Neuron (in vitro differentiated cells): ENCODE results near the gene CIBAR2.
"Not testable (repeated sequence)": the region's sequence is repeated elsewhere in the genome, so short reads cannot be mapped to it uniquely, and the experiment has no call there.

Experiments used
- H2AFZ ChIP-seq: one replicate; pipeline ENCODE4 v1.6.1; 2013; ENCODE audit warnings: low read depth, mild to moderate bottlenecking, inconsistent platforms, low read length, moderate library complexity
- H3K27me3 ChIP-seq: one replicate; pipeline ENCODE4 v1.6.1; 2013; ENCODE audit warnings: low read length; ENCODE audit not compliant: insufficient read depth
- H3K36me3 ChIP-seq: one replicate; pipeline ENCODE4 v1.6.1; 2013; ENCODE audit warnings: low read length; ENCODE audit not compliant: insufficient read depth
- H3K4me1 ChIP-seq: one replicate; pipeline ENCODE4 v1.6.1; 2013; ENCODE audit warnings: low read length; ENCODE audit not compliant: insufficient read depth
- H3K4me3 ChIP-seq: 2 replicates; pipeline ENCODE4 v1.5.1; 2013; ENCODE audit warnings: mild to moderate bottlenecking, low read length, moderate library complexity
- H3K9me3 ChIP-seq: one replicate; pipeline ENCODE4 v1.6.1; 2013; ENCODE audit warnings: low read length

Gene CIBAR2

GRCh38 chr16:85062845-85063244 is 49.4 kb downstream of the CIBAR2 start:
- peaks cover 9% of the 10 kb centered on the region for H3K4me1 ChIP-seq
- peaks cover 4% of the 10 kb centered on the region for H3K36me3 ChIP-seq
- H3K4me3 ChIP-seq = no peak overlapping the region
- no peaks in the 10 kb centered on the region for H3K9me3 ChIP-seq
- H3K27me3 ChIP-seq = no peaks in the 10 kb centered on the region
- no peak overlapping the region for H2AFZ ChIP-seq

- Histone ChIP-seq H3K36me3 (peaks cover 3% of the 10 kb centered on the region), H3K4me1 (peaks cover 13% of the 10 kb centered on the region), H3K27me3 (no peaks in the 10 kb centered on the region), H3K4me3 (no peak overlapping the region), H2AFZ (no peak overlapping the region), H3K9me3 (no peaks in the 10 kb centered on the region)
Measured at GRCh38 chr16:85062323-85062722, 49.9 kb downstream of the CIBAR2 start.

DNA sequence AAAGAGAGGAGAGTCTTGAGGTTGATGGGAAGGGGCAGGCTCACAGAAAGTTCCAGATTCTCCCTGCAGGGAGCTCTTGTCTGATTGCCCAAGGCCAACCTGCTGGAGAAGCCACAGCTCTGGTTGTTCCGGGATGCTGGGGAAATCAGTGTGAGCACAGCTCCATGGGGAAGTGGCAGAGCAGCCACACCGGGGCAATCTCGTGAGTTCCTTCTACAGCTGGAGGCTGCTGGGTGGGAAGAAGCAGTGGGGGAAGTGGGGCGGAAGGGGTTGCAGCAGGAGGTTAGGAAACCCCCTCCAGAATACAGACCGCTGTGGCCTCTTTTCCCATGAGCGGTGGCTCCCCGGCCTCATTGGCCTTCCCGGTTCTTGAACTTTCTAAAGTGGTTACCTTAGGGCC is 50.7 kb downstream of the CIBAR2 start:
- H2AFZ ChIP-seq = no peak overlapping the region
- H3K4me1 ChIP-seq = peaks cover 15% of the 10 kb centered on the region
- H3K27me3 ChIP-seq = no peaks in the 10 kb centered on the region
- H3K4me3 ChIP-seq = no peak overlapping the region
- no peaks in the 10 kb centered on the region for H3K9me3 ChIP-seq
- H3K36me3 ChIP-seq = no peaks in the 10 kb centered on the region

GRCh38 chr16:85058909-85059308 is 53.4 kb downstream of the CIBAR2 start:
- H3K36me3 ChIP-seq = no peaks in the 10 kb centered on the region
- peaks cover 22% of the 10 kb centered on the region for H3K4me1 ChIP-seq
- no peaks in the 10 kb centered on the region for H3K9me3 ChIP-seq
- no peak overlapping the region for H2AFZ ChIP-seq
- no peaks in the 10 kb centered on the region for H3K27me3 ChIP-seq
- no peak overlapping the region for H3K4me3 ChIP-seq

- no peak overlapping the region for H3K4me3 ChIP-seq
- H2AFZ ChIP-seq = no peak overlapping the region
- no peaks in the 10 kb centered on the region for H3K9me3 ChIP-seq
- peaks cover 20% of the 10 kb centered on the region for H3K4me1 ChIP-seq
- H3K27me3 ChIP-seq = no peaks in the 10 kb centered on the region
- no peaks in the 10 kb centered on the region for H3K36me3 ChIP-seq
Measured at GRCh38 chr16:85057948-85058347, 54.3 kb downstream of the CIBAR2 start.

GRCh38 chr16:85057212-85057889 is 54.9 kb downstream of the CIBAR2 start:
- no peak overlapping the region for H3K4me3 ChIP-seq
- no peaks in the 10 kb centered on the region for H3K27me3 ChIP-seq
- H3K36me3 ChIP-seq = no peaks in the 10 kb centered on the region
- H3K4me1 ChIP-seq = peaks cover 16% of the 10 kb centered on the region
- no peaks in the 10 kb centered on the region for H3K9me3 ChIP-seq
- no peak overlapping the region for H2AFZ ChIP-seq

- H3K9me3 ChIP-seq = no peaks in the 10 kb centered on the region
- H3K27me3 ChIP-seq = no peaks in the 10 kb centered on the region
- no peaks in the 10 kb centered on the region for H3K36me3 ChIP-seq
- peaks cover 16% of the 10 kb centered on the region for H3K4me1 ChIP-seq
- no peak overlapping the region for H3K4me3 ChIP-seq
- H2AFZ ChIP-seq = no peak overlapping the region
Measured at GRCh38 chr16:85056211-85056748, 56.0 kb downstream of the CIBAR2 start.

- Histone ChIP-seq H3K36me3 (no peaks in the 10 kb centered on the region), H3K27me3 (no peaks in the 10 kb centered on the region), H3K9me3 (no peaks in the 10 kb centered on the region), H2AFZ (no peak overlapping the region), H3K4me1 (peaks cover 16% of the 10 kb centered on the region), H3K4me3 (no peak overlapping the region)
Measured at GRCh38 chr16:85055493-85056210, 56.6 kb downstream of the CIBAR2 start.

DNA sequence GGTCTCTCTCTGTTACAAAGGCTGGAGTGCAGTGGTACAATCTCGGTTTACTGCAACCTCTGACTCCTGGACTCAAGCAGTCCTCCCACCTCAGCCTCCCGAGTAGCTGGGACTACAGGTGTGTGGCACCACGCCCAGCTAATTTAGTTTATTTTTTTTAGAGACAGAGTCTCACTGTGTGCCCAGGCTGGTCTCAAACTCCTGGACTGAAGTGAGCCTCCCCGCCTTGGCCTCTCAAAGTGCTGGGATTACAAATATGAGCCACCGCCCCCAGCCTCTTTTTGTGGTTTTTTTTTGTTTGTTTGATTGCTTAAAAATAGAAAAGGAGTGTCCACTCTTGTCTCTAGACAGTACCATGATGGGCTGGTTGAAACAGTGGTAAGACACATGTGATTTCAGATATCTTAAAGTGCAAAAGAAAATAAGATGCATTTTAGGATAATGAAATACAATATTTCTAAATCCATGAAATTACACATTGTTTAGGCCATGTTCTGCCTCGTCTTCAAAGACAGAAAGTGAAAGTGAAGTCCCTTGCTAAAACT is 57.3 kb downstream of the CIBAR2 start:
- H3K4me3 ChIP-seq = no peak overlapping the region
- no peaks in the 10 kb centered on the region for H3K36me3 ChIP-seq
- peaks cover 16% of the 10 kb centered on the region for H3K4me1 ChIP-seq
- H2AFZ ChIP-seq = no peak overlapping the region
- H3K9me3 ChIP-seq = no peaks in the 10 kb centered on the region
- H3K27me3 ChIP-seq = no peaks in the 10 kb centered on the region

DNA sequence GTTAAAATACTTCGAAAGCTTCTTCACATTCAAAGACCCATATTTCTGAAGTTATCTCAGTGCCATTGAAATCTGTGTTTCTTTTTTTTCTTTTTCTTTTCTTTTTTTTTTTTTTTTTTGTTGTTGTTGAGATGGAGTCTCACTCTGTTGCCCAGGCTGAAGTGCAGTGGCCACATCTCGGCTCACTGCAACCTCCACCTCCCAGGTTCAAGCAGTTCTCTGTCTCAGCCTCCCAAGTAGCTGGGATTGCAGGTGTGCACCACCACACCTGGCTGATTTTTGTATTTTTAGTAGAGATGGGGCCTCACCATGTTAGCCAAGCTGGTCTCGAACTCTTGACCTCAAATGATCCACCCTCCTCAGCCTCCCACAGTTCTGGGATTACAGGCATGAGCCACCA is 58.0 kb downstream of the CIBAR2 start:
- H3K36me3 ChIP-seq, H3K27me3 ChIP-seq, H3K4me3 ChIP-seq, H3K9me3 ChIP-seq, H2AFZ ChIP-seq: not testable (repeated sequence)
- peaks cover 16% of the 10 kb centered on the region for H3K4me1 ChIP-seq

GRCh38 chr16:85052536-85052935 is 59.7 kb downstream of the CIBAR2 start:
- no peak overlapping the region for H2AFZ ChIP-seq
- H3K4me3 ChIP-seq = no peak overlapping the region
- H3K36me3 ChIP-seq = no peaks in the 10 kb centered on the region
- no peaks in the 10 kb centered on the region for H3K9me3 ChIP-seq
- H3K27me3 ChIP-seq = no peaks in the 10 kb centered on the region
- H3K4me1 ChIP-seq = peaks cover 10% of the 10 kb centered on the region

DNA sequence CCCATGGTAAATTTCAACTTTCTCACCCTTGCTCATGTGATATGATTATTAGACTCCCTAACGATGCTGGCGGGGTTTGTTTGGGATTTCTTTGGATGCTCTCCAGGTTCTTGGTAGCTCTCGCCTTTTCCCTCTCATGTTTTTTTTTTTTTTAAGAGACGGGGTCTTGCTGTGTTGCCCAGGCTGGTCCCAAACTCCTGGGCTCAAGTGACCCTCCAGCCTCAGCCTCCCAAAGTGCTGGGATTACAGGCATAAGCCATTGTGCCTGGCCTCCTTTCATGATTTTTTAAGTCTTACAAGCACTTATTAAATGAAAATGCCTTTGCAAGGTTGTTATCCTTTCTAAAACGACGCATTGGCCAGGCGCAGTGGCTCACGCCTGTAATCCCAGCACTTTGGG is 60.6 kb downstream of the CIBAR2 start:
- Histone ChIP-seq H2AFZ (no peak overlapping the region), H3K4me1 (peaks cover 7% of the 10 kb centered on the region), H3K36me3 (no peaks in the 10 kb centered on the region), H3K27me3 (no peaks in the 10 kb centered on the region), H3K4me3 (no peak overlapping the region), H3K9me3 (no peaks in the 10 kb centered on the region)

DNA sequence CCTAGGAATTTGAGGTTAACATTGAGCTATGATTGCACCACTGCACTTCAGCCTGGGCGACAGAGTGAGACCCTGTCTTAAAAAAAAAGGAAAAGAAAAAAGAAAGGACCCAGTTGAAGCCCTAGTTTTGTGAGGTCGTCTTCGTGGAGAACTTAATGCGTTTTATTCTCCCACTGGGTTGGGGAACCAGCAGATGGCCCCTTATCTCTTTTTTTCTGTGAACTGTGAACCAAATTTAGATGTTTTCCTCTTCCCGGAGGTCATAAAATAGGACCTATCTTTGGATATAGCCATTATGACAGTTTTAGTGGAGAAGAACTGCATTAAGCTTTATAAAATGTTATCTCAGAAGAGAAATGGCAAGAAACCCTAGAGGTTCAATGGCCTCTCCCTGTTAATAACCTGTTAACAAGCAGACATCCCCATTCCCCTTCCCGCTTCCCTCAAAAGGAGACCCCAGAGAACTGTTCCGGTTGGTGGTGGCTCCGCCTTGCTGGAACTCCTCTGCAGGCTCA is 61.1 kb downstream of the CIBAR2 start:
- Histone ChIP-seq H3K4me3 (no peak overlapping the region), H3K36me3 (no peaks in the 10 kb centered on the region), H3K4me1 (peaks cover 4% of the 10 kb centered on the region)

More for the DNA sequence above, 61.1 kb downstream of the CIBAR2 start:
- no peaks in the 10 kb centered on the region for H3K9me3 ChIP-seq
- H2AFZ ChIP-seq = no peak overlapping the region
- H3K27me3 ChIP-seq = no peaks in the 10 kb centered on the region
